ENCODE measurements around the gene SOHLH1. TPM values are rescaled to one million over a fixed set of nuclear protein-coding genes. Genes with fewer than 3 reads are reported as not detected.
"Not testable (repeated sequence)": the region's sequence is repeated elsewhere in the genome, so short reads cannot be mapped to it uniquely, and the experiment has no call there.

SOHLH1 gene
- total RNA-seq, 1 donor from 2014 or later, result not detected

- DNase-seq (ENCODE audit: low read depth, low spot score), result no peak
- Mint-ChIP-seq H3K4me3 (no peak overlapping the region), H3K27me3 (ENCODE audit: low read depth) (peaks cover 14% of the 10 kb centered on the region), H3K4me1 (peaks cover 4% of the 10 kb centered on the region), H3K27ac (ENCODE audit: unreplicated experiment) (no peak overlapping the region), H3K9me3 (peaks cover 2% of the 10 kb centered on the region), H3K36me3 (ENCODE audit: low read depth) (no peaks in the 10 kb centered on the region)
- no peak for TF ChIP-seq CTCF (conservative IDR thresholded peaks at IDR 0.05)
These were observed 22.4 kb downstream of the SOHLH1 start for GRCh38 chr9:135676891-135677290.

GRCh38 chr9:135674977-135675376 lies 24.3 kb downstream of the SOHLH1 start:
- Mint-ChIP-seq H3K4me3 (no peak overlapping the region), H3K27ac (ENCODE audit: unreplicated experiment) (no peak overlapping the region), H3K36me3 (ENCODE audit: low read depth) (no peaks in the 10 kb centered on the region), H3K27me3 (ENCODE audit: low read depth) (peaks cover 7% of the 10 kb centered on the region), H3K4me1 (peaks cover 4% of the 10 kb centered on the region), H3K9me3 (peaks cover 2% of the 10 kb centered on the region)
- TF ChIP-seq CTCF (conservative IDR thresholded peaks at IDR 0.05), result no peak
- DNase-seq (ENCODE audit: low read depth, low spot score), result no peak

GRCh38 chr9:135673941-135674340 lies 25.3 kb downstream of the SOHLH1 start:
- Mint-ChIP-seq H3K9me3 (peaks cover 2% of the 10 kb centered on the region), H3K27ac (ENCODE audit: unreplicated experiment) (no peak overlapping the region), H3K4me1 (peaks cover 4% of the 10 kb centered on the region), H3K27me3 (ENCODE audit: low read depth) (peaks cover 6% of the 10 kb centered on the region), H3K4me3 (no peak overlapping the region), H3K36me3 (ENCODE audit: low read depth) (no peaks in the 10 kb centered on the region)
- TF ChIP-seq CTCF (conservative IDR thresholded peaks at IDR 0.05), result no peak
- no peak for DNase-seq (ENCODE audit: low read depth, low spot score)

GRCh38 chr9:135672786-135673185 lies 26.5 kb downstream of the SOHLH1 start:
- not testable (repeated sequence) for H3K4me1 Mint-ChIP-seq; H3K27me3 Mint-ChIP-seq (ENCODE audit: low read depth); H3K27ac Mint-ChIP-seq (ENCODE audit: unreplicated experiment); H3K36me3 Mint-ChIP-seq (ENCODE audit: low read depth); DNase-seq (ENCODE audit: low read depth, low spot score); H3K9me3 Mint-ChIP-seq; H3K4me3 Mint-ChIP-seq

GRCh38 chr9:135671591-135672041 lies 27.7 kb downstream of the SOHLH1 start:
- no peaks in the 10 kb centered on the region for H3K36me3 Mint-ChIP-seq (ENCODE audit: low read depth)
- H3K27me3 Mint-ChIP-seq (ENCODE audit: low read depth), result peaks cover 6% of the 10 kb centered on the region
- no peak overlapping the region for H3K27ac Mint-ChIP-seq (ENCODE audit: unreplicated experiment)
- no peak for TF ChIP-seq CTCF (conservative IDR thresholded peaks at IDR 0.05)
- peaks cover 2% of the 10 kb centered on the region for H3K9me3 Mint-ChIP-seq
- no peak for DNase-seq (ENCODE audit: low read depth, low spot score)
- H3K4me3 Mint-ChIP-seq, result no peak overlapping the region
- peaks cover 4% of the 10 kb centered on the region for H3K4me1 Mint-ChIP-seq

- Mint-ChIP-seq H3K27me3 (ENCODE audit: low read depth) (peaks cover 6% of the 10 kb centered on the region), H3K4me1 (peaks cover 4% of the 10 kb centered on the region), H3K9me3 (peaks cover 2% of the 10 kb centered on the region), H3K4me3 (no peak overlapping the region), H3K27ac (ENCODE audit: unreplicated experiment) (no peak overlapping the region), H3K36me3 (ENCODE audit: low read depth) (no peaks in the 10 kb centered on the region)
- no peak for TF ChIP-seq CTCF (conservative IDR thresholded peaks at IDR 0.05)
- DNase-seq (ENCODE audit: low read depth, low spot score), result no peak
These were observed 28.3 kb downstream of the SOHLH1 start for GRCh38 chr9:135670721-135671590.
